ENCODE results near the gene GRIK2.

Gene GRIK2

GRCh38 chr6:101401171-101401570 is 7.7 kb downstream of the GRIK2 start:
- no peak for DNase-seq

GRCh38 chr6:101401792-101402621 is 8.5 kb downstream of the GRIK2 start:
- peak; percentile 70 for DNase-seq

- DNase-seq = no peak
Measured at GRCh38 chr6:101402622-101403031, 9.1 kb downstream of the GRIK2 start.

GRCh38 chr6:101403216-101403945 is 9.9 kb downstream of the GRIK2 start:
- no peak for DNase-seq

GRCh38 chr6:101404775-101405174 is 11.3 kb downstream of the GRIK2 start:
- DNase-seq = no peak

- no peak for DNase-seq
Measured at GRCh38 chr6:101413773-101414172, 20.3 kb downstream of the GRIK2 start.

GRCh38 chr6:101417900-101418299 is 24.4 kb downstream of the GRIK2 start:
- DNase-seq = no peak

- no peak for DNase-seq
Measured at GRCh38 chr6:101422251-101422650, 28.7 kb downstream of the GRIK2 start.

GRCh38 chr6:101422811-101423210 is 29.3 kb downstream of the GRIK2 start:
- no peak for DNase-seq

GRCh38 chr6:101429270-101429669 is 35.8 kb downstream of the GRIK2 start:
- peak; percentile 36 for DNase-seq

- no peak for DNase-seq
Measured at GRCh38 chr6:101429845-101430244, 36.3 kb downstream of the GRIK2 start.

- no peak for DNase-seq
Measured at GRCh38 chr6:101433141-101433540, 39.6 kb downstream of the GRIK2 start.

- DNase-seq = no peak
Measured at GRCh38 chr6:101434601-101435000, 41.1 kb downstream of the GRIK2 start.

GRCh38 chr6:101435038-101435437 is 41.5 kb downstream of the GRIK2 start:
- DNase-seq = no peak

GRCh38 chr6:101439790-101440189 is 46.3 kb downstream of the GRIK2 start:
- no peak for DNase-seq

- DNase-seq = no peak
Measured at GRCh38 chr6:101443315-101443714, 49.8 kb downstream of the GRIK2 start.

GRCh38 chr6:101444717-101445116 is 51.2 kb downstream of the GRIK2 start:
- DNase-seq = no peak

- DNase-seq = no peak
Measured at GRCh38 chr6:101445527-101445926, 52.0 kb downstream of the GRIK2 start.

- no peak for DNase-seq
Measured at GRCh38 chr6:101450901-101451300, 57.4 kb downstream of the GRIK2 start.

- no peak for DNase-seq
Measured at GRCh38 chr6:101451981-101452380, 58.5 kb downstream of the GRIK2 start.

- no peak for DNase-seq
Measured at GRCh38 chr6:101453221-101453620, 59.7 kb downstream of the GRIK2 start.

- peak; percentile 13 for DNase-seq
Measured at GRCh38 chr6:101454106-101454676, 60.7 kb downstream of the GRIK2 start.

- no peak for DNase-seq
Measured at GRCh38 chr6:101458336-101458735, 64.8 kb downstream of the GRIK2 start.

GRCh38 chr6:101458826-101459225 is 65.3 kb downstream of the GRIK2 start:
- DNase-seq = no peak
